ENCODE measurements around the gene FAM20A.

FAM20A gene

GRCh38 chr17:68565661-68566441 lies 35.3 kb downstream of the FAM20A start:
- DNase-seq, result no peak

- no peak for DNase-seq
Observed at GRCh38 chr17:68564415-68565111, 36.6 kb downstream of the FAM20A start.

- DNase-seq, result no peak
Observed at GRCh38 chr17:68562736-68563135, 38.4 kb downstream of the FAM20A start.

GRCh38 chr17:68560966-68561720 lies 40.0 kb downstream of the FAM20A start:
- no peak for DNase-seq

GRCh38 chr17:68559316-68559715 lies 41.9 kb downstream of the FAM20A start:
- no peak for DNase-seq

- DNase-seq, result no peak
Observed at GRCh38 chr17:68556551-68556950, 44.6 kb downstream of the FAM20A start.

GRCh38 chr17:68544111-68544915 lies 56.9 kb downstream of the FAM20A start:
- DNase-seq, result no peak

GRCh38 chr17:68542698-68543463 lies 58.3 kb downstream of the FAM20A start:
- no peak for DNase-seq

- DNase-seq, result no peak
Observed at GRCh38 chr17:68541816-68542215, 59.4 kb downstream of the FAM20A start.

- DNase-seq, result no peak
Observed at GRCh38 chr17:68540981-68541380, 60.2 kb downstream of the FAM20A start.

- DNase-seq, result peak; percentile 28
Observed at GRCh38 chr17:68539548-68540467, 61.4 kb downstream of the FAM20A start.

- no peak for DNase-seq
Observed at GRCh38 chr17:68535922-68536321, 65.2 kb downstream of the FAM20A start.

- DNase-seq, result no peak
Observed at GRCh38 chr17:68534695-68535088, 66.5 kb downstream of the FAM20A start.

- DNase-seq, result no peak
Observed at GRCh38 chr17:68533887-68534694, 67.1 kb downstream of the FAM20A start.

GRCh38 chr17:68532826-68533225 lies 68.3 kb downstream of the FAM20A start:
- DNase-seq, result no peak

GRCh38 chr17:68531252-68531651 lies 69.9 kb downstream of the FAM20A start:
- DNase-seq, result no peak

GRCh38 chr17:68527314-68527713 lies 73.9 kb downstream of the FAM20A start:
- no peak for DNase-seq

- DNase-seq, result no peak
Observed at GRCh38 chr17:68526548-68526947, 74.6 kb downstream of the FAM20A start.

- no peak for DNase-seq
Observed at GRCh38 chr17:68522266-68522665, 78.9 kb downstream of the FAM20A start.
